GM12872 (cell line): Measurements from ENCODE around the gene RAP1GAP.

Experiments used
- CTCF ChIP-seq: IDR thresholded peaks from 3 replicates; pipeline ENCODE4 v1.5.1; 2011; ENCODE audit warnings: low read depth, mild to moderate bottlenecking, low read length, moderate library complexity; ENCODE audit not compliant: insufficient read depth

Gene RAP1GAP

GRCh38 chr1:21613072-21613867 is 55.9 kb downstream of the RAP1GAP start:
- TF ChIP-seq CTCF = no peak

- TF ChIP-seq CTCF = no peak
Observed at GRCh38 chr1:21612057-21612456, 57.1 kb downstream of the RAP1GAP start.

GRCh38 chr1:21610989-21611785 is 58.0 kb downstream of the RAP1GAP start:
- no peak for TF ChIP-seq CTCF

- no peak for TF ChIP-seq CTCF
Observed at GRCh38 chr1:21610027-21610426, 59.1 kb downstream of the RAP1GAP start.

- no peak for TF ChIP-seq CTCF
Observed at GRCh38 chr1:21608798-21609197, 60.4 kb downstream of the RAP1GAP start.

- no peak for TF ChIP-seq CTCF
Observed at GRCh38 chr1:21607549-21608529, 61.3 kb downstream of the RAP1GAP start.
